Uterus (tissue), 2 donors: Measurements from ENCODE around the gene UNC93A.

Source experiments
- CTCF ChIP-seq, 4 experiments: fragments of 200-600 bp in 2 of 4; fragments of 450-650 bp in 2 of 4; sonication (generic) in 2 of 4; IDR thresholded peaks; one replicate each; pipeline ENCODE4 v1.5.1; 2016 to 2019; ENCODE audit warnings: antibody characterized with exemption in 4 of 4, mild to moderate bottlenecking in 2 of 4, moderate library complexity in 1 of 4
- POLR2A ChIP-seq, 2 donors: fragments of 450-650 bp; IDR thresholded peaks; one replicate each; pipeline ENCODE4 v1.6.1; 2016; ENCODE audit warnings: antibody characterized with exemption in 2 of 2, mild to moderate bottlenecking in 1 of 2, moderate library complexity in 1 of 2

- TF ChIP-seq CTCF (IDR thresholded peaks at IDR 0.05) = no peak
- TF ChIP-seq POLR2A (IDR thresholded peaks at IDR 0.05) = no peak
These were observed 5.2 kb downstream of the UNC93A start for GRCh38 chr6:167296293-167296690.
